GM23338 (cell line): ENCODE data around the gene PSMD8. TPM values are rescaled to one million over a fixed set of nuclear protein-coding genes. Genes with fewer than 3 reads are reported as not detected.

Source experiments
- ATAC-seq: fragments of 200-7000 bp; cut with Tn5 transposase; 3 replicates; pipeline ENCODE4 v1.9.1; 2020
- DNase-seq: peaks from one replicate; pipeline ENCODE4 v3.0.0-alpha.2; 2015; ENCODE audit warnings: low spot score
- H2AFZ ChIP-seq: fragments of 200-600 bp; sonication (generic); 2 replicates; pipeline ENCODE4 v1.8.0; 2016; ENCODE audit warnings: antibody characterized with exemption, mild to moderate bottlenecking, moderate library complexity
- H3F3A ChIP-seq: fragments of 200-600 bp; sonication (generic); replicated peaks from 2 replicates; pipeline ENCODE4 v1.8.0; 2017; ENCODE audit warnings: antibody characterized with exemption, mixed run types, low read depth
- H3K27ac ChIP-seq: fragments of 200-600 bp; sonication (generic); 2 replicates; pipeline ENCODE4 v1.6.1; 2016; ENCODE audit warnings: low read depth
- H3K27me3 ChIP-seq: fragments of 200-600 bp; sonication (generic); 2 replicates; pipeline ENCODE4 v1.8.0; 2016; ENCODE audit warnings: mild to moderate bottlenecking, mixed run types, moderate library complexity; ENCODE audit not compliant: insufficient read depth
- H3K36me3 ChIP-seq: fragments of 200-600 bp; sonication (generic); 2 replicates; pipeline ENCODE4 v1.8.0; 2016; ENCODE audit warnings: mild to moderate bottlenecking; ENCODE audit not compliant: insufficient read depth
- H3K4me1 ChIP-seq: fragments of 200-600 bp; sonication (generic); 2 replicates; pipeline ENCODE4 v1.8.0; 2016; ENCODE audit warnings: mild to moderate bottlenecking, moderate library complexity; ENCODE audit not compliant: insufficient read depth
- H3K4me2 ChIP-seq: fragments of 200-600 bp; sonication (generic); 2 replicates; pipeline ENCODE4 v1.7.1; 2017; ENCODE audit warnings: mixed run types
- H3K4me3 ChIP-seq: fragments of 200-600 bp; sonication (generic); 2 replicates; pipeline ENCODE4 v1.6.1; 2016; ENCODE audit warnings: mixed run types
- H3K79me2 ChIP-seq: fragments of 200-600 bp; sonication (generic); replicated peaks from 2 replicates; pipeline ENCODE4 v1.8.0; 2017; ENCODE audit warnings: mild to moderate bottlenecking; ENCODE audit not compliant: insufficient read depth
- H3K9me2 ChIP-seq: fragments of 200-600 bp; sonication (generic); 2 replicates; pipeline ENCODE4 v1.8.0; 2017; ENCODE audit not compliant: insufficient read depth
- H4K20me1 ChIP-seq: fragments of 200-600 bp; sonication (generic); replicated peaks from 2 replicates; pipeline ENCODE4 v1.8.0; 2017; ENCODE audit warnings: mild to moderate bottlenecking; ENCODE audit not compliant: insufficient read depth
- H3K27ac Mint-ChIP-seq: 2 replicates; pipeline ENCODE4 v1.8.0; 2020; ENCODE audit warnings: inconsistent platforms, mild to moderate bottlenecking, moderate library complexity, mixed read lengths
- H3K27me3 Mint-ChIP-seq: 3 replicates; pipeline ENCODE4 v1.8.0; 2022; ENCODE audit warnings: low read depth, mild to moderate bottlenecking, moderate library complexity, mixed read lengths, inconsistent platforms; ENCODE audit not compliant: insufficient read depth, poor library complexity
- H3K36me3 Mint-ChIP-seq: 3 replicates; pipeline ENCODE4 v1.8.0; 2021; ENCODE audit warnings: low read depth, mild to moderate bottlenecking, inconsistent platforms, moderate library complexity, mixed read lengths
- H3K4me1 Mint-ChIP-seq: 3 replicates; pipeline ENCODE4 v1.8.0; 2020; ENCODE audit warnings: mild to moderate bottlenecking, inconsistent platforms, mixed read lengths
- H3K4me3 Mint-ChIP-seq: 3 replicates; pipeline ENCODE4 v1.8.0; 2021; ENCODE audit warnings: moderate library complexity, mild to moderate bottlenecking, inconsistent platforms, mixed read lengths
- H3K9me3 Mint-ChIP-seq: 3 replicates; pipeline ENCODE4 v1.8.0; 2020; ENCODE audit warnings: moderate library complexity, mild to moderate bottlenecking, inconsistent platforms, mixed read lengths
- CREB1 ChIP-seq: fragments of 250-450 bp; sonication (Bioruptor Pico); IDR thresholded peaks from 2 replicates; pipeline ENCODE4 v1.5.0; 2020; ENCODE audit warnings: low read depth, mild to moderate bottlenecking, moderate library complexity
- EZH2phosphoT487 ChIP-seq: fragments of 200-600 bp; sonication (generic); IDR thresholded peaks from one replicate; pipeline ENCODE4 v1.8.1; 2018; ENCODE audit warnings: antibody characterized with exemption; ENCODE audit not compliant: unreplicated experiment
- JUNB ChIP-seq: IDR thresholded peaks from one replicate; pipeline ENCODE4 v1.6.1; 2016; ENCODE audit warnings: antibody characterized with exemption; ENCODE audit not compliant: unreplicated experiment
- NANOG ChIP-seq: IDR thresholded peaks from 2 replicates; pipeline ENCODE4 v1.6.1; 2016; ENCODE audit warnings: antibody characterized with exemption, borderline replicate concordance
- POLR2AphosphoS5 ChIP-seq: IDR thresholded peaks from 2 replicates; pipeline ENCODE4 v1.6.1; 2016; ENCODE audit warnings: antibody characterized with exemption, low read depth
- STAT1 ChIP-seq: IDR thresholded peaks from one replicate; pipeline ENCODE4 v1.6.1; 2016; ENCODE audit warnings: antibody characterized with exemption; ENCODE audit not compliant: unreplicated experiment
- ZNF114 ChIP-seq: fragments of 250-450 bp; sonication (Bioruptor Pico); IDR thresholded peaks from 2 replicates; pipeline ENCODE4 v1.5.0; 2020; ENCODE audit warnings: mild to moderate bottlenecking, moderate library complexity
- ZNF331 ChIP-seq: fragments of 250-450 bp; sonication (Bioruptor Pico); IDR thresholded peaks from 2 replicates; pipeline ENCODE4 v1.5.0; 2020; ENCODE audit warnings: low read depth, mild to moderate bottlenecking, moderate library complexity
- polyA plus RNA-seq: library from polyadenylated mRNA; unstranded; fragments of >200 nt; fragmentation: Nextera tagmentation; extraction: Ambion mirVana; gene quantifications from 2 replicates; pipeline ENCODE4 v1.2.1, GENCODE V29; 2016
- total RNA-seq: library from RNA; depleted of rRNA; stranded (reverse); fragments of >200 nt; shearing (Covaris generic); gene quantifications from 2 replicates; pipeline ENCODE4 v1.2.3, GENCODE V29; 2014
- TF ChIP-seq, protein P1 (sequence below), 2 experiments: fragments of 200-600 bp in 1 of 2; sonication (generic) in 1 of 2; conservative IDR thresholded peaks; 2 replicates each; pipeline versions ENCODE4 v1.5.1 to v1.6.1; 2016 to 2017; ENCODE audit warnings: antibody characterized with exemption in 2 of 2, low read depth in 2 of 2, mild to moderate bottlenecking in 2 of 2, moderate library complexity in 1 of 2
- TF ChIP-seq, protein P2 (sequence below): IDR thresholded peaks from one replicate; pipeline ENCODE4 v1.6.1; 2018; ENCODE audit warnings: antibody characterized with exemption; ENCODE audit not compliant: unreplicated experiment
- TF ChIP-seq, protein P3 (sequence below): fragments of 250-450 bp; sonication (Bioruptor Pico); IDR thresholded peaks from 2 replicates; pipeline ENCODE4 v1.5.0; 2020; ENCODE audit warnings: mild to moderate bottlenecking, moderate library complexity
- TF ChIP-seq, protein P4 (sequence below): IDR thresholded peaks from 2 replicates; pipeline ENCODE4 v1.6.1; 2016; ENCODE audit warnings: antibody characterized with exemption

Gene PSMD8
- total and polyA plus RNA-seq, 2 experiments from 2014 or later = 129 to 241 TPM

DNA sequence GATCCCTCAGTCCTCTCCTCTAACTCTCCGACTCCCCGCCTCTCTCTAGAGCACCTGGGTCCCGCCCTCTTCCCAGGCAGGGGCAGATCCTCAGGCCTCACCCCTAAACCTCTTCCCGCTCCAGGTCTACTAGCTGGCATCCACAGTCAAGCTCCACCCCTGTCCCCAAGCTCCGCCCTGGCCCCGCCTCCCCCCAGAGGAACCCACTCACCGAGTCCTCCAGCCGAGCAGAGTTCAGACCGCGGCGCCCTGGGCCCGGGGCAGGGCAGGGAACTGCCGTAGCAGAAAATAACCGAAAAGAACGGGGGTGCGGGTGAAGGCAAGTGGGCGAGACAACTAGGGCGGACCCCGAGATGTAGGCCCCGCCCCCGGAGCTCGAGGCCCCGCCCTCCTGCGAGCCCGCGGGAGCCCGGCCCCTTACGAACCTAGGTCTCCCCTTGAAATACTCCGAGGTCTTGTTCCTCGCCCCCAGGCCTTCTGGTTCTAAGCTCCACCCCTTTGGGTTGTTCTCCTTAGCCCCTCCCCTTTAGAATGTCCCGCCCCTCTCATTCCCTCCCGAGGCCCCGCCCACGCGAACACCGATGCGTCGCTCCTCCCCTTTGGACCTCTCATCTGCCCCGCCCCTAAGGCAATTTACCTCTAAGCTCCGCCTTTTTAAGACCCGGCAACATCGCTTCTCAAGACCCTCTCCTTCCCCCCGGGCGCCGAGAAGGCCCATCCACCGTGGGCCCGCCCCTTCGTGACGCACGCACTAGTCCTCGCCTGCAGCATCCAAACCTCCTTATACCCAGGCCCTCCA, 13.4 kb downstream of the PSMD8 start, which contains the start of gene GGN:
Gene GGN, minus strand, starts transcription at position 485 of the 799 bp plus-strand sequence. CDS start 773 bp downstream, outside the sequence.
- Mint-ChIP-seq H3K4me3 (peak within 1 kb of the TSS; percentile 92), H3K27ac (peak within 1 kb of the TSS; percentile 93), H3K36me3 (peaks cover 36% of the 10 kb centered on the region), H3K4me1 (peaks cover 42% of the 10 kb centered on the region), H3K9me3 (no peaks in the 10 kb centered on the region; the same call in 2 of the 3 replicates), H3K27me3 (peaks cover 43% of the 10 kb centered on the region)
- DNase-seq (peak; percentile 100), ATAC-seq (peak; percentile 64)
- Histone ChIP-seq H3K4me2 (peak within 1 kb of the TSS; percentile 95), H3K79me2 (peaks cover 10% of the 10 kb centered on the region), H3K4me1 (peaks cover 6% of the 10 kb centered on the region), H3K9me2 (no peaks in the 10 kb centered on the region), H2AFZ (peak within 1 kb of the TSS; percentile 92), H3F3A (peaks cover 15% of the 10 kb centered on the region), H3K27me3 (peaks cover 24% of the 10 kb centered on the region), H3K4me3 (peak within 1 kb of the TSS; percentile 96), H3K27ac (peak within 1 kb of the TSS; percentile 95), H3K36me3 (peaks cover 3% of the 10 kb centered on the region; the same call in 1 of the 2 replicates), H4K20me1 (peaks cover 7% of the 10 kb centered on the region)
- TF ChIP-seq CREB1 (CRISPR knock-in tag) = peak; percentile 64
- peak; percentile 16; the same call in 1 of the 2 replicates for TF ChIP-seq POLR2AphosphoS5
- no peak for TF ChIP-seq ZNF331
- TF ChIP-seq ZNF114 (CRISPR knock-in tag) = no peak
- TF ChIP-seq EZH2phosphoT487 = no peak
- TF ChIP-seq STAT1 = no peak
- TF ChIP-seq NANOG = no peak
- TF ChIP-seq, protein P1, sequence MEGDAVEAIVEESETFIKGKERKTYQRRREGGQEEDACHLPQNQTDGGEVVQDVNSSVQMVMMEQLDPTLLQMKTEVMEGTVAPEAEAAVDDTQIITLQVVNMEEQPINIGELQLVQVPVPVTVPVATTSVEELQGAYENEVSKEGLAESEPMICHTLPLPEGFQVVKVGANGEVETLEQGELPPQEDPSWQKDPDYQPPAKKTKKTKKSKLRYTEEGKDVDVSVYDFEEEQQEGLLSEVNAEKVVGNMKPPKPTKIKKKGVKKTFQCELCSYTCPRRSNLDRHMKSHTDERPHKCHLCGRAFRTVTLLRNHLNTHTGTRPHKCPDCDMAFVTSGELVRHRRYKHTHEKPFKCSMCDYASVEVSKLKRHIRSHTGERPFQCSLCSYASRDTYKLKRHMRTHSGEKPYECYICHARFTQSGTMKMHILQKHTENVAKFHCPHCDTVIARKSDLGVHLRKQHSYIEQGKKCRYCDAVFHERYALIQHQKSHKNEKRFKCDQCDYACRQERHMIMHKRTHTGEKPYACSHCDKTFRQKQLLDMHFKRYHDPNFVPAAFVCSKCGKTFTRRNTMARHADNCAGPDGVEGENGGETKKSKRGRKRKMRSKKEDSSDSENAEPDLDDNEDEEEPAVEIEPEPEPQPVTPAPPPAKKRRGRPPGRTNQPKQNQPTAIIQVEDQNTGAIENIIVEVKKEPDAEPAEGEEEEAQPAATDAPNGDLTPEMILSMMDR (conservative IDR thresholded peaks at IDR 0.05; ENCODE audit: low read depth in 2 of 2) = no peak
- TF ChIP-seq, protein P2, sequence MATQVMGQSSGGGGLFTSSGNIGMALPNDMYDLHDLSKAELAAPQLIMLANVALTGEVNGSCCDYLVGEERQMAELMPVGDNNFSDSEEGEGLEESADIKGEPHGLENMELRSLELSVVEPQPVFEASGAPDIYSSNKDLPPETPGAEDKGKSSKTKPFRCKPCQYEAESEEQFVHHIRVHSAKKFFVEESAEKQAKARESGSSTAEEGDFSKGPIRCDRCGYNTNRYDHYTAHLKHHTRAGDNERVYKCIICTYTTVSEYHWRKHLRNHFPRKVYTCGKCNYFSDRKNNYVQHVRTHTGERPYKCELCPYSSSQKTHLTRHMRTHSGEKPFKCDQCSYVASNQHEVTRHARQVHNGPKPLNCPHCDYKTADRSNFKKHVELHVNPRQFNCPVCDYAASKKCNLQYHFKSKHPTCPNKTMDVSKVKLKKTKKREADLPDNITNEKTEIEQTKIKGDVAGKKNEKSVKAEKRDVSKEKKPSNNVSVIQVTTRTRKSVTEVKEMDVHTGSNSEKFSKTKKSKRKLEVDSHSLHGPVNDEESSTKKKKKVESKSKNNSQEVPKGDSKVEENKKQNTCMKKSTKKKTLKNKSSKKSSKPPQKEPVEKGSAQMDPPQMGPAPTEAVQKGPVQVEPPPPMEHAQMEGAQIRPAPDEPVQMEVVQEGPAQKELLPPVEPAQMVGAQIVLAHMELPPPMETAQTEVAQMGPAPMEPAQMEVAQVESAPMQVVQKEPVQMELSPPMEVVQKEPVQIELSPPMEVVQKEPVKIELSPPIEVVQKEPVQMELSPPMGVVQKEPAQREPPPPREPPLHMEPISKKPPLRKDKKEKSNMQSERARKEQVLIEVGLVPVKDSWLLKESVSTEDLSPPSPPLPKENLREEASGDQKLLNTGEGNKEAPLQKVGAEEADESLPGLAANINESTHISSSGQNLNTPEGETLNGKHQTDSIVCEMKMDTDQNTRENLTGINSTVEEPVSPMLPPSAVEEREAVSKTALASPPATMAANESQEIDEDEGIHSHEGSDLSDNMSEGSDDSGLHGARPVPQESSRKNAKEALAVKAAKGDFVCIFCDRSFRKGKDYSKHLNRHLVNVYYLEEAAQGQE = no peak
- TF ChIP-seq, protein P3, sequence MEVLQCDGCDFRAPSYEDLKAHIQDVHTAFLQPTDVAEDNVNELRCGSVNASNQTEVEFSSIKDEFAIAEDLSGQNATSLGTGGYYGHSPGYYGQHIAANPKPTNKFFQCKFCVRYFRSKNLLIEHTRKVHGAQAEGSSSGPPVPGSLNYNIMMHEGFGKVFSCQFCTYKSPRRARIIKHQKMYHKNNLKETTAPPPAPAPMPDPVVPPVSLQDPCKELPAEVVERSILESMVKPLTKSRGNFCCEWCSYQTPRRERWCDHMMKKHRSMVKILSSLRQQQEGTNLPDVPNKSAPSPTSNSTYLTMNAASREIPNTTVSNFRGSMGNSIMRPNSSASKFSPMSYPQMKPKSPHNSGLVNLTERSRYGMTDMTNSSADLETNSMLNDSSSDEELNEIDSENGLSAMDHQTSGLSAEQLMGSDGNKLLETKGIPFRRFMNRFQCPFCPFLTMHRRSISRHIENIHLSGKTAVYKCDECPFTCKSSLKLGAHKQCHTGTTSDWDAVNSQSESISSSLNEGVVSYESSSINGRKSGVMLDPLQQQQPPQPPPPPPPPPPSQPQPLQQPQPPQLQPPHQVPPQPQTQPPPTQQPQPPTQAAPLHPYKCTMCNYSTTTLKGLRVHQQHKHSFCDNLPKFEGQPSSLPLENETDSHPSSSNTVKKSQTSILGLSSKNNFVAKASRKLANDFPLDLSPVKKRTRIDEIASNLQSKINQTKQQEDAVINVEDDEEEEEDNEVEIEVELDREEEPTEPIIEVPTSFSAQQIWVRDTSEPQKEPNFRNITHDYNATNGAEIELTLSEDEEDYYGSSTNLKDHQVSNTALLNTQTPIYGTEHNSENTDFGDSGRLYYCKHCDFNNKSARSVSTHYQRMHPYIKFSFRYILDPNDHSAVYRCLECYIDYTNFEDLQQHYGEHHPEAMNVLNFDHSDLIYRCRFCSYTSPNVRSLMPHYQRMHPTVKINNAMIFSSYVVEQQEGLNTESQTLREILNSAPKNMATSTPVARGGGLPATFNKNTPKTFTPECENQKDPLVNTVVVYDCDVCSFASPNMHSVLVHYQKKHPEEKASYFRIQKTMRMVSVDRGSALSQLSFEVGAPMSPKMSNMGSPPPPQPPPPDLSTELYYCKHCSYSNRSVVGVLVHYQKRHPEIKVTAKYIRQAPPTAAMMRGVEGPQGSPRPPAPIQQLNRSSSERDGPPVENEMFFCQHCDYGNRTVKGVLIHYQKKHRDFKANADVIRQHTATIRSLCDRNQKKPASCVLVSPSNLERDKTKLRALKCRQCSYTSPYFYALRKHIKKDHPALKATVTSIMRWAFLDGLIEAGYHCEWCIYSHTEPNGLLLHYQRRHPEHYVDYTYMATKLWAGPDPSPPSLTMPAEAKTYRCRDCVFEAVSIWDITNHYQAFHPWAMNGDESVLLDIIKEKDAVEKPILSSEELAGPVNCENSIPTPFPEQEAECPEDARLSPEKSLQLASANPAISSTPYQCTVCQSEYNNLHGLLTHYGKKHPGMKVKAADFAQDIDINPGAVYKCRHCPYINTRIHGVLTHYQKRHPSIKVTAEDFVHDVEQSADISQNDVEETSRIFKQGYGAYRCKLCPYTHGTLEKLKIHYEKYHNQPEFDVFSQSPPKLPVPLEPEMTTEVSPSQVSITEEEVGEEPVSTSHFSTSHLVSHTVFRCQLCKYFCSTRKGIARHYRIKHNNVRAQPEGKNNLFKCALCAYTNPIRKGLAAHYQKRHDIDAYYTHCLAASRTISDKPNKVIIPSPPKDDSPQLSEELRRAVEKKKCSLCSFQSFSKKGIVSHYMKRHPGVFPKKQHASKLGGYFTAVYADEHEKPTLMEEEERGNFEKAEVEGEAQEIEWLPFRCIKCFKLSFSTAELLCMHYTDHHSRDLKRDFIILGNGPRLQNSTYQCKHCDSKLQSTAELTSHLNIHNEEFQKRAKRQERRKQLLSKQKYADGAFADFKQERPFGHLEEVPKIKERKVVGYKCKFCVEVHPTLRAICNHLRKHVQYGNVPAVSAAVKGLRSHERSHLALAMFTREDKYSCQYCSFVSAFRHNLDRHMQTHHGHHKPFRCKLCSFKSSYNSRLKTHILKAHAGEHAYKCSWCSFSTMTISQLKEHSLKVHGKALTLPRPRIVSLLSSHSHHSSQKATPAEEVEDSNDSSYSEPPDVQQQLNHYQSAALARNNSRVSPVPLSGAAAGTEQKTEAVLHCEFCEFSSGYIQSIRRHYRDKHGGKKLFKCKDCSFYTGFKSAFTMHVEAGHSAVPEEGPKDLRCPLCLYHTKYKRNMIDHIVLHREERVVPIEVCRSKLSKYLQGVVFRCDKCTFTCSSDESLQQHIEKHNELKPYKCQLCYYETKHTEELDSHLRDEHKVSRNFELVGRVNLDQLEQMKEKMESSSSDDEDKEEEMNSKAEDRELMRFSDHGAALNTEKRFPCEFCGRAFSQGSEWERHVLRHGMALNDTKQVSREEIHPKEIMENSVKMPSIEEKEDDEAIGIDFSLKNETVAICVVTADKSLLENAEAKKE (CRISPR knock-in tag) = no peak
- TF ChIP-seq, protein P4, sequence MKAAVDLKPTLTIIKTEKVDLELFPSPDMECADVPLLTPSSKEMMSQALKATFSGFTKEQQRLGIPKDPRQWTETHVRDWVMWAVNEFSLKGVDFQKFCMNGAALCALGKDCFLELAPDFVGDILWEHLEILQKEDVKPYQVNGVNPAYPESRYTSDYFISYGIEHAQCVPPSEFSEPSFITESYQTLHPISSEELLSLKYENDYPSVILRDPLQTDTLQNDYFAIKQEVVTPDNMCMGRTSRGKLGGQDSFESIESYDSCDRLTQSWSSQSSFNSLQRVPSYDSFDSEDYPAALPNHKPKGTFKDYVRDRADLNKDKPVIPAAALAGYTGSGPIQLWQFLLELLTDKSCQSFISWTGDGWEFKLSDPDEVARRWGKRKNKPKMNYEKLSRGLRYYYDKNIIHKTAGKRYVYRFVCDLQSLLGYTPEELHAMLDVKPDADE = no peak
- TF ChIP-seq JUNB = no peak
